B cell (primary cell): ENCODE measurements around the gene NCOA5. TPM values are rescaled to one million over a fixed set of nuclear protein-coding genes. Genes with fewer than 3 reads are reported as not detected.

Experiments
- ATAC-seq: fragments of 200-7000 bp; cut with Tn5 transposase; one replicate; pipeline ENCODE4 v1.10.0; 2021; ENCODE audit warnings: low read depth, mild to moderate bottlenecking, moderate number of reproducible peaks, moderate library complexity
- CTCF ChIA-PET: fragments of 350-600 bp; sonication (Branson Sonifier 250); formaldehyde crosslinking; loops from one replicate; lab custom pipeline; 2021; ENCODE audit warnings: antibody characterized with exemption, inconsistent platforms; lab: Charles Lee
- POLR2A ChIA-PET: fragments of 350-600 bp; sonication (Branson Sonifier 250); formaldehyde crosslinking; loops from one replicate; lab custom pipeline; 2021; ENCODE audit warnings: antibody characterized with exemption; lab: Charles Lee
- DNase-seq: peaks from one replicate; pipeline ENCODE4 v3.0.0; 2013
- H2AFZ ChIP-seq: 2 replicates; pipeline ENCODE4 v1.6.1; 2012; ENCODE audit warnings: mild to moderate bottlenecking, low read depth, low read length; ENCODE audit not compliant: insufficient read depth, poor library complexity, severe bottlenecking
- H3K27ac ChIP-seq, 2 donors: 1 replicate in 1 of 2; 2 replicates in 1 of 2; pipeline ENCODE4 v1.5.1; 2012 to 2013; ENCODE audit warnings: low read length in 2 of 2, mild to moderate bottlenecking in 2 of 2, moderate library complexity in 1 of 2
- H3K27me3 ChIP-seq, 4 experiments: fragments of 200-600 bp in 1 of 4; sonication (generic) in 1 of 4; replicated peaks in 1 of 4; 1 replicate in 2 of 4; 2 replicates in 2 of 4; pipeline versions ENCODE4 v1.6.1 to v1.7.0; 2013 to 2016; ENCODE audit warnings: low read length in 3 of 4, mild to moderate bottlenecking in 2 of 4, mixed read lengths in 1 of 4, moderate library complexity in 1 of 4; ENCODE audit not compliant: insufficient read depth in 4 of 4, control insufficient read depth in 3 of 4; ENCODE audit errors: control extremely low read depth in 1 of 4
- H3K36me3 ChIP-seq, 2 experiments: replicated peaks in 1 of 2; 1 replicate in 1 of 2; 2 replicates in 1 of 2; pipeline versions ENCODE4 v1.6.1 to v1.7.1; 2013; ENCODE audit warnings: low read length in 1 of 2; ENCODE audit not compliant: insufficient read depth in 2 of 2, control insufficient read depth in 1 of 2; ENCODE audit errors: control extremely low read depth in 1 of 2, extremely low read depth in 1 of 2
- H3K4me1 ChIP-seq, 2 donors: fragments of 200-600 bp in 1 of 2; sonication (generic) in 1 of 2; 1 replicate in 1 of 2; 2 replicates in 1 of 2; pipeline versions ENCODE4 v1.5.1 to v1.6.1; 2013 to 2017; ENCODE audit warnings: low read length in 2 of 2; ENCODE audit not compliant: control insufficient read depth in 2 of 2, insufficient read depth in 2 of 2
- H3K4me2 ChIP-seq: replicated peaks from 2 replicates; pipeline ENCODE3; 2012; ENCODE audit warnings: mild to moderate bottlenecking, low read depth, low read length; ENCODE audit not compliant: poor library complexity, severe bottlenecking
- H3K4me3 ChIP-seq, 5 experiments: fragments of 200-600 bp in 1 of 5; sonication (generic) in 1 of 5; 1 replicate in 3 of 5; 2 replicates in 2 of 5; pipeline versions ENCODE4 v1.5.1 to v1.7.0; 2011 to 2016; ENCODE audit warnings: low read length in 4 of 5, mild to moderate bottlenecking in 4 of 5, low read depth in 2 of 5, control low read depth in 1 of 5, moderate library complexity in 1 of 5; ENCODE audit not compliant: insufficient read depth in 1 of 5; ENCODE audit errors: control extremely low read depth in 1 of 5, extremely low read depth in 1 of 5
- H3K79me2 ChIP-seq: fragments of 200-600 bp; sonication (generic); one replicate; pipeline ENCODE4 v1.6.0; 2016; ENCODE audit warnings: low read length; ENCODE audit not compliant: control insufficient read depth, insufficient read depth
- H3K9ac ChIP-seq: fragments of 200-600 bp; sonication (generic); 2 replicates; pipeline ENCODE4 v1.6.1; 2017; ENCODE audit warnings: mild to moderate bottlenecking, low read length, moderate library complexity
- H3K9me3 ChIP-seq, 3 donors: one replicate each; pipeline versions ENCODE4 v1.6.1 to v1.7.1; 2013; ENCODE audit warnings: low read length in 2 of 3; ENCODE audit not compliant: control insufficient read depth in 2 of 3, insufficient read depth in 1 of 3; ENCODE audit errors: control extremely low read depth in 1 of 3
- H4K20me1 ChIP-seq: 2 replicates; pipeline ENCODE4 v1.6.0; 2012; ENCODE audit warnings: mild to moderate bottlenecking, low read length; ENCODE audit not compliant: insufficient read depth, control insufficient read depth, poor library complexity, severe bottlenecking
- H3K27ac Mint-ChIP-seq: one replicate; pipeline ENCODE4 v1.8.0; 2021; ENCODE audit warnings: mixed read lengths
- H3K27me3 Mint-ChIP-seq: one replicate; pipeline ENCODE4 v1.8.0; 2021; ENCODE audit warnings: mixed read lengths
- H3K4me1 Mint-ChIP-seq: one replicate; pipeline ENCODE4 v1.8.0; 2021; ENCODE audit warnings: mixed read lengths
- H3K4me3 Mint-ChIP-seq: one replicate; pipeline ENCODE4 v1.8.0; 2021; ENCODE audit warnings: mixed read lengths
- H3K9me3 Mint-ChIP-seq: one replicate; pipeline ENCODE4 v1.8.0; 2022; ENCODE audit warnings: mixed read lengths; ENCODE audit not compliant: insufficient read depth
- EZH2 ChIP-seq: IDR thresholded peaks from 2 replicates; pipeline ENCODE4 v1.6.1; 2012; ENCODE audit warnings: borderline replicate concordance, low read depth, mild to moderate bottlenecking, moderate library complexity, low read length; ENCODE audit not compliant: insufficient read depth, poor library complexity, severe bottlenecking
- WGBS: methylation state at CpG from one replicate; pipeline ENCODE4 v1.1.5; 2013; ENCODE audit warnings: missing lambda C conversion rate; ENCODE audit not compliant: insufficient coverage; 5-methylcytosine and 5-hydroxymethylcytosine counted together
- intact Hi-C: fragments of 100-400 bp; cut with micrococcal nuclease; formaldehyde crosslinking; loops from one replicate; pipeline ENCODE4 v1.10.0; 2022
- polyA plus RNA-seq: library from polyadenylated mRNA; depleted of rRNA; stranded (reverse); fragments of >200 nt; gene quantifications from 2 replicates; pipeline ENCODE4 v1.2.3, GENCODE V29; 2012
- total RNA-seq, 2 donors: library from RNA; stranded (reverse); fragments of 120-200 nt in 1 of 2; gene quantifications; 1 replicate in 1 of 2; 2 replicates in 1 of 2; pipeline versions ENCODE4 v1.2.3 to v1.2.4, GENCODE V29; 2013 to 2022
- TF ChIP-seq, protein P1 (sequence below): fragments of 200-600 bp; IDR thresholded peaks from one replicate; pipeline ENCODE4 v1.8.0; 2022; ENCODE audit warnings: antibody characterized with exemption, mild to moderate bottlenecking

NCOA5 gene
- total and polyA plus RNA-seq, 2 donors (not counting 1 experiment from before 2014, with no cell fraction given): 26.0 to 41.6 TPM

GRCh38 chr20:46122071-46122470 lies 32.3 kb upstream of the NCOA5 start:
- ATAC-seq (no peak), DNase-seq (no peak)
- H3K27me3 Mint-ChIP-seq: no peaks in the 10 kb centered on the region
- H3K4me3 Mint-ChIP-seq: peak overlapping the region; percentile 100
- CTCF ChIA-PET: interaction anchor here (0.6 to 3.4 kb wide), 7 partner anchors 10 to 108 kb away, joined by 3 to 29 read pairs (median 6); no protein-coding TSS in a partner anchor
- no peak for TF ChIP-seq EZH2
- TF ChIP-seq, protein P1, sequence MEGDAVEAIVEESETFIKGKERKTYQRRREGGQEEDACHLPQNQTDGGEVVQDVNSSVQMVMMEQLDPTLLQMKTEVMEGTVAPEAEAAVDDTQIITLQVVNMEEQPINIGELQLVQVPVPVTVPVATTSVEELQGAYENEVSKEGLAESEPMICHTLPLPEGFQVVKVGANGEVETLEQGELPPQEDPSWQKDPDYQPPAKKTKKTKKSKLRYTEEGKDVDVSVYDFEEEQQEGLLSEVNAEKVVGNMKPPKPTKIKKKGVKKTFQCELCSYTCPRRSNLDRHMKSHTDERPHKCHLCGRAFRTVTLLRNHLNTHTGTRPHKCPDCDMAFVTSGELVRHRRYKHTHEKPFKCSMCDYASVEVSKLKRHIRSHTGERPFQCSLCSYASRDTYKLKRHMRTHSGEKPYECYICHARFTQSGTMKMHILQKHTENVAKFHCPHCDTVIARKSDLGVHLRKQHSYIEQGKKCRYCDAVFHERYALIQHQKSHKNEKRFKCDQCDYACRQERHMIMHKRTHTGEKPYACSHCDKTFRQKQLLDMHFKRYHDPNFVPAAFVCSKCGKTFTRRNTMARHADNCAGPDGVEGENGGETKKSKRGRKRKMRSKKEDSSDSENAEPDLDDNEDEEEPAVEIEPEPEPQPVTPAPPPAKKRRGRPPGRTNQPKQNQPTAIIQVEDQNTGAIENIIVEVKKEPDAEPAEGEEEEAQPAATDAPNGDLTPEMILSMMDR: no peak
- Histone ChIP-seq H3K36me3 (peaks cover 0 to 64% of the 10 kb centered on the region in 2 experiments), H3K9me3 (no peaks in the 10 kb centered on the region), H2AFZ (no peak overlapping the region), H3K4me1 (peaks cover 43 to 52% of the 10 kb centered on the region in 2 donors), H3K27me3 (no peaks in the 10 kb centered on the region), H3K4me3 (no peak overlapping the region), H3K27ac (peak overlapping the region in 1 of 2 donors; percentile 99), H3K9ac (no peak overlapping the region), H4K20me1 (peaks cover 84% of the 10 kb centered on the region), H3K79me2 (peaks cover 74% of the 10 kb centered on the region), H3K4me2 (peak overlapping the region; percentile 99)
- H3K9me3 Mint-ChIP-seq: no peaks in the 10 kb centered on the region
- intact Hi-C loops: no loop called here
- peaks cover 66% of the 10 kb centered on the region for H3K4me1 Mint-ChIP-seq
- POLR2A ChIA-PET: no interaction called here
- 97% methylated on average over 10 of the region's 11 CpGs for WGBS
- H3K27ac Mint-ChIP-seq: peak overlapping the region; percentile 100

DNA sequence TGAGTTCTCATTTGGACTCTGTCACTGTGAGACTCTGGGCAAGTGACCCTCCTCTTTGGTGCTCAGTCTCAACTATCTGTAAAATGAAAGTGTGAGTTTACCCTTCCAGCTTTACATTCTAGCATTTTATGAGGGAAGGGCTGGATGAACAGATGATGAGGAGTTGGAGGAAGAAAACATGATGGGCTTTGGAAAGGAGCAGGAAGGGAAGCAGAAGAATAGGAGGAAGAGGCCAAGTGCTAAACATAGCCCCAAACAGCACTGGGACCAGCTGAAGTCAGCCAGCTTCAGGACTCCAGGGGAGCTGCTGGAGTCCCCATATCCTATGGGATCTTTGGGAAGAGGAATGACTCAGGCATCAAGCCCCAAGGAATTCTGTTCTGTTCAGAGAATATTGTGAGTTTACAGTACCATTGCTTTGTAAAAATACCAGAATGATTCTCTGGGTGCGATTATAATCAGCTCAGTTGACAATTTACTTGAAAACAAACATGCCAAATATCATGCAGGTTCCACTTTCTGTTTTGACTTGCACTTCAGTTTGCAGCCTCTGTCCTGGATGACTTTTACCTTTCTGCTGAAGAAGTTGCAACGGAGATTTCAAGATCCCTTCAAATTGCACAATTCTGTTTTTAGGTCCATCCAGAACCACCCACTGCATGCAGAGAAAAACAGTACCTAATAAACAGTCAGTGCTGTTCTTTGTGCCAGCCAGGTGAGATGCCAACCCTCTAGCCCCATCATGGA lies 31.6 kb upstream of the NCOA5 start:
- no peaks in the 10 kb centered on the region for H3K27me3 ChIP-seq
- H3K9me3 ChIP-seq: no peaks in the 10 kb centered on the region
- TF ChIP-seq, protein P1: no peak
- no peak for TF ChIP-seq EZH2
- H3K4me1 ChIP-seq: peaks cover 43 to 55% of the 10 kb centered on the region in 2 donors
- peaks cover 0 to 56% of the 10 kb centered on the region in 2 experiments for H3K36me3 ChIP-seq
- 44% methylated on average over 2 of the region's 2 CpGs for WGBS
- Mint-ChIP-seq H3K27ac (peak overlapping the region; percentile 100), H3K4me1 (peaks cover 63% of the 10 kb centered on the region), H3K27me3 (no peaks in the 10 kb centered on the region), H3K9me3 (no peaks in the 10 kb centered on the region), H3K4me3 (peak overlapping the region; percentile 100)
- DNase-seq: no peak
- no peak overlapping the region for H2AFZ ChIP-seq
- peak overlapping the region; percentile 2 to 93 (median 83) for H3K4me3 ChIP-seq
- H3K9ac ChIP-seq: peak overlapping the region; percentile 89
- POLR2A ChIA-PET: interaction anchor here (0.7 to 0.9 kb wide), 2 partner anchors 9 to 147 kb away, joined by 3 to 4 read pairs; no protein-coding TSS in a partner anchor
- ATAC-seq: no peak
- H4K20me1 ChIP-seq: peaks cover 78% of the 10 kb centered on the region
- peak overlapping the region; percentile 99 for H3K4me2 ChIP-seq
- CTCF ChIA-PET: interaction anchor here (0.6 to 4.7 kb wide), 7 partner anchors 11 to 108 kb away, joined by 3 to 29 read pairs (median 8); no protein-coding TSS in a partner anchor
- peaks cover 81% of the 10 kb centered on the region for H3K79me2 ChIP-seq
- H3K27ac ChIP-seq: peak overlapping the region; percentile 99 to 100
- intact Hi-C loops: no loop called here
